GM12865 (cell line): Measurements from ENCODE around the gene FCHO1.
"Not testable (repeated sequence)": the region's sequence is repeated elsewhere in the genome, so short reads cannot be mapped to it uniquely, and the experiment has no call there.

Experiments used
- DNase-seq: peaks from one replicate; pipeline ENCODE4 v3.0.0; 2010; ENCODE audit warnings: low read depth
- H3K4me3 ChIP-seq: 2 replicates; pipeline ENCODE4 v1.5.1; 2011; ENCODE audit warnings: mild to moderate bottlenecking, low read depth, low read length, control low read depth
- CTCF ChIP-seq: IDR thresholded peaks from 2 replicates; pipeline ENCODE4 v1.5.1; 2011; ENCODE audit warnings: low read length, control low read depth, low read depth, inconsistent platforms; ENCODE audit not compliant: insufficient read depth; ENCODE audit errors: missing control alignments

FCHO1 gene

DNA sequence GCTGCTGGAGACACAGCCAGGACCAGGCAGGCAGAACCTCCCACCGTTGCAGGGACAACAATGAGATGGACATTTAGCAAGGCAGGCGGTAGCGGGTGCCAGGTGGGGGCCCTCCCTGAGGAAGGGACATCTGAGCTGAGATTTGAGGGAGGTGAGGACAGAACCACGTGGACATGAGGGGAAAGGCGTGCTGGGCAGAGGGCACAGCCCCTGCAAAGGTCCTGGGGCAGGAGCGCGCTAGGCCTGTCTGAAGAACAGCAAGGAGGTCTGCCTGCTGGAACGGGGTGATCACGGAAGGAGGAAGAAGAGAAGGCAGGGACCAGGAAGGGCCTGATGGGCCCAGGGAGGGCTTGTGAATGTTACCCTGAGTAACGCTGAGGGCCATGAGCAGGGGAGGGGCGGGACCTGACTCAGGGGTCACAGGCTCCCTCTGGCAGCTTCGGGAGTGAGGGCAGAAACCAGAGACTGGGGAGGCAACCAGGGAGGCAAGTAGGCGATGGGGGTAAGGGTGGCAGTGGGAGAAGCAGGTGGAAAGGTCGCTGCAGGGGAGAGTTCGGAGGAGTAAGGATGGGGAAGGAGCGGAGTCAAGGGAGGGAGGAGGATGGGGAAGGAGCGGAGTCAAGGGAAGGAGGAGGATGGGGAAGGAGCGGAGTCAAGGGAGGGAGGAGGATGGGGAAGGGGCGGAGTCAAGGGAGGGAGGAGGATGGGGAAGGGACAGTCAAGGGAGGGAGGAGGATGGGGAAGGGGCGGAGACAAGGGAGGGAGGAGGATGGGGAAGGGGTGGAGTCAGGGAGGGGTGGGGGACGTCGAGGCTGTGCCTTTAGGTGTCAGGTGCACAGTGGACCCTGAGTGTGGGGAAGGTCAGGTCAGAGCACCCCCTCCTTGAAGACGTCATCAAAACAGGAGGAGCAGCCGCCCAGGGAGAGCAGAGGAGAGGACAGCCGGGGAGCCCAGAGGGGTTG is 28.0 kb downstream of the FCHO1 start:
- no peak overlapping the region for H3K4me3 ChIP-seq
- no peak for DNase-seq
- TF ChIP-seq CTCF = no peak

- TF ChIP-seq CTCF = no peak
- DNase-seq = no peak
- no peak overlapping the region for H3K4me3 ChIP-seq
Measured at GRCh38 chr19:17780781-17781180, 29.5 kb downstream of the FCHO1 start.

DNA sequence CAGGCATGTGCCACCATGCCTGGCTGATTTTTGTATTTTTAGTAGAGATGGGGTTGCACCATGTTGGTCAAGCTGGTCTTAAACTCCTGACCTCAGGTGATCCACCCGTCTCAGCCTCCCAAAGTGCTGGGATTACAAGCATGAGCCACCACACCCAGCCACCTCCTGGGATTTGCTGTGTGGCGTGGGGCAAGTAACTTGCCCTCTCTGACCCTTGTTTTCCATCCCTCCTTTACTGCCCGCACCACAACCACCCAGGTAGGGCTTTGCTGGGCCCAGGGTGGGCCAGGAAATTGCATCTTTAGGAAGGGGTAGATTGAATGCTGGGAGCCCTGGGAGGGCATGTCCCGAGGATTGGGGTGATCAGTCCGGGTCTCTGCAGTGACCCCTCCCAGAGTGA is 32.4 kb downstream of the FCHO1 start:
- H3K4me3 ChIP-seq, DNase-seq: not testable (repeated sequence)

GRCh38 chr19:17784201-17785008 is 33.1 kb downstream of the FCHO1 start:
- no peak overlapping the region for H3K4me3 ChIP-seq
- peak; percentile 88 for TF ChIP-seq CTCF
- DNase-seq = peak; percentile 81

DNA sequence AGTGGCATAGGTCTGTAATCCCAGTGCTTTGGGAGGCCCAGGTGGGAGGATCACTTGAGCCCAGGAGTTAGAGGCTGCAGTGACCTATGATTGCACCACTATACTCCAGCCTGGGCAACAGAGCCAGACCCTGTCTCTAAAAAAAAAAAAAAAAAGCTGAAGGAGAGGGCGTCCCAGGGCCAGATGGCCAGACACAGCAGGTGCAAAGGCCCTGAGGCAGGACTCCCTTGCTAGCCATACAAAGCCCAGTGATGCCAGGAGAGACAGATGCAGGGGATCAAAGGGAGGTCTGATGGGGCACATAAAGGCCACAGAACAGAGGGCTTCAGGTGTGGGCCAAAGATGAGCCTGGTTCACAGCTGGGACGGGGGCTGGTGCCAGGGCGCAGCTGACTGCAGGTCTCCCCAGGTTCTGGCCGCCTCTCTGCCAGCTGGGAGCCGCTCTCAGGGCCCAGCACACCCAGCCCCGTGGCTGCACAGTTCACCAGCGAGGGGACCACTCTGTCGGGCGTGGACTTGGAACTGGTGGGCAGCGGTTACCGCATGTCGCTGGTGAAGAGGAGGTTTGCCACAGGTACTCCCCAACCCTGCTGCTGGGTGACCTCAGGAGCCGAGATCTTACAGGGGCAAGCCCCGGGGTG is 36.1 kb downstream of the FCHO1 start:
- no peak for DNase-seq
- no peak overlapping the region for H3K4me3 ChIP-seq
- TF ChIP-seq CTCF = no peak

- H3K4me3 ChIP-seq = no peak overlapping the region
- DNase-seq = no peak
- TF ChIP-seq CTCF = no peak
Measured at GRCh38 chr19:17788632-17789031, 37.4 kb downstream of the FCHO1 start.
